Panc1 (cell line): ENCODE data around the gene ATP6V1B1.

Experiments
- CTCF ChIP-seq: fragments of 450-650 bp; IDR thresholded peaks from 2 replicates; pipeline ENCODE4 v1.5.1; 2017; ENCODE audit warnings: mild to moderate bottlenecking
- POLR2AphosphoS5 ChIP-seq: IDR thresholded peaks from 2 replicates; pipeline ENCODE4 v1.6.1; 2012; ENCODE audit warnings: mild to moderate bottlenecking, low read depth, low read length, moderate library complexity

GRCh38 chr2:70939839-70940580 lies 4.3 kb downstream of the ATP6V1B1 start:
- TF ChIP-seq POLR2AphosphoS5, result no peak
- TF ChIP-seq CTCF, result no peak
